ENCODE measurements around the gene PIEZO2. TPM values are rescaled to one million over a fixed set of nuclear protein-coding genes. Genes with fewer than 3 reads are reported as not detected.

The PIEZO2 gene
- total RNA-seq, 2 experiments from 2014 or later, result not detected

DNA sequence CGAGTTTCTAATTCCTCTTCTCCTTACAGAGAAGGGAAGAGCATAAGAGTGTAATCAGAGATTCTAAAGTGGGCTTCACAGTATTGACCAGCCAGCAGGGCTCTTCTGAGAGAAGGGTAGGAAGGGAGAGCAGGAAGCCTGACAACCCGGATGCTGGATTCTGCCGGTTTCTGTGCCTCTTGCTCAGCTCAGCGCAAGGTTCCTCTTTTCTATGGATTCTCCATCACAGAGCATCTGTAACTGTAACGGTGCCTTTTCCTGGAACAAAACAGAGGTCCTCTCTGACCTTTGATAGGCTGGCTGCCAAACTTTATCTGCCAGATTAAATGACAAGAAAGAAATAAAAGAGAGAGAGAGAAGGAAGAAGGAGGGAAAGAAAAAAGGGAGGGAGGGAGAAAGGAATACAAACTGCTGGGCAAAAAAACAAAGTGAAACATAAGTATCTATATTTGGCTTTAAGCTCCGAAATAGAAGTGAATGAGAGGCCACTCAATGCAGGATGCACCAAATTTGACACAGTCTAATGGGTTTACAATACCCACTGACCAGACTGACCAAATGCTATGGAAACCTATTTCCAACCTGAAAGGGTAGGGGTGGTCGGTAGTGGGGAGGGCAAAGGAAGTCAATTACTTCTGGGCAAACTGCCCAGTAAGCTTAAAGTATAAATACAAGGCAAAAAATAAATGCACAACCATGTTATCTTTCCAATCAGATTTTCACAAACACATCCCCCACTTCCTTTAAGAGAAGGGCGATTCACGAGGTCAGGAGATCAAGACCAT, 59.2 kb downstream of the PIEZO2 start:
- no peak overlapping the region for H3K27ac Mint-ChIP-seq
- no peaks in the 10 kb centered on the region for H3K9me3 Mint-ChIP-seq

DNA sequence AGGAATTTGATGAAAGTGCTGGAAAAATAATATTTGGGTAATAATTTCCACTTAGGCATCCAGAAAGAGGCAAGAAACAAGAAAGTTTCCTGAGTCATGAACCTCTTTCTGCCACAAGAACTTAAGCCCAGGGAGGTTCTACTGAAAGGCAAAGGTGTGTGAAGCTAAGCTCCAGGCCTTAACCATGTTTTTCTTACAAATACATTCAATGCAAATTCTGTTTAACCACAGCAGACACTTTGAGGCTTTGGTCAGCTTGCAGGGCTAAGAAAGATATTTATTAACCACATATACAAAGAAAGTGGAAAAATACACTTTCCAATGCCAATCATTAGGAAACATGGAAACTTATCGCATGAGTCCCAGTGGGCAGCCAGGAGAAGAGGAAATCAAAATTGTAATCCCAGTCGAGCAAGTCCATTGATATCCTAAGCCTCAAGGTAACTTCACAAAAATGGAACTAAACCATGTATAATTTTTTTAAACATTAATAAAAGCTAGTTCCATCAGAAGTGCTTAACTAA, 68.3 kb downstream of the PIEZO2 start:
- DNase-seq (no peak), ATAC-seq (ENCODE audit: low read depth) (no peak)
- no peak overlapping the region for H3K4me3 Mint-ChIP-seq
- no peaks in the 10 kb centered on the region for H3K4me1 Mint-ChIP-seq
- H3K36me3 Mint-ChIP-seq, result no peaks in the 10 kb centered on the region
- POLR2A ChIA-PET, result no interaction called here
- H3K9me3 Mint-ChIP-seq, result no peaks in the 10 kb centered on the region
- H3K27ac Mint-ChIP-seq, result no peak overlapping the region
- H3K27me3 Mint-ChIP-seq, result no peaks in the 10 kb centered on the region

More for the DNA sequence above, 59.2 kb downstream of the PIEZO2 start:
- DNase-seq (no peak), ATAC-seq (ENCODE audit: low read depth) (no peak)
- POLR2A ChIA-PET, result no interaction called here
- Mint-ChIP-seq H3K4me3 (no peak overlapping the region), H3K36me3 (no peaks in the 10 kb centered on the region), H3K27me3 (peaks cover 1% of the 10 kb centered on the region), H3K4me1 (no peaks in the 10 kb centered on the region)

DNA sequence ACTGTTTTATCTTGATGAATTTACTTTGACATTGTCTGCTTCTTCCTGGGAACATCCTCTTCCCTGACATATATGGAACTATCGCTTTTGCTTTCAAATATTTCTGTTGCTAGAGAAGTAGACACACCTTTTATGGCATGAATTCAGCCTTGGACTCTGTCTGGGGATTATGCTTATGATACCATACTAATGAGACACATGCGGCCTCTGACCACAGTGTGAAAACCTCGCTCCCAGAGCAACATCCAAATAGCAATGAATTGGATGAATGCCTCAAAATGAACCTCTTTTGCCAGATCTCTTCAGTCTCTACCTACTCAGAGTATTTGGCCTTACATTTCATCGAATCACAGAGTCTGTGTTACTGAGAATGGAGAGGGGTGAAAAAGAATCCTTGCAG, 70.9 kb downstream of the PIEZO2 start:
- Mint-ChIP-seq H3K36me3 (no peaks in the 10 kb centered on the region), H3K27ac (no peak overlapping the region), H3K4me3 (no peak overlapping the region), H3K9me3 (no peaks in the 10 kb centered on the region), H3K4me1 (no peaks in the 10 kb centered on the region), H3K27me3 (no peaks in the 10 kb centered on the region)
- ATAC-seq (ENCODE audit: low read depth), result no peak
- DNase-seq, result no peak
- POLR2A ChIA-PET, result no interaction called here

DNA sequence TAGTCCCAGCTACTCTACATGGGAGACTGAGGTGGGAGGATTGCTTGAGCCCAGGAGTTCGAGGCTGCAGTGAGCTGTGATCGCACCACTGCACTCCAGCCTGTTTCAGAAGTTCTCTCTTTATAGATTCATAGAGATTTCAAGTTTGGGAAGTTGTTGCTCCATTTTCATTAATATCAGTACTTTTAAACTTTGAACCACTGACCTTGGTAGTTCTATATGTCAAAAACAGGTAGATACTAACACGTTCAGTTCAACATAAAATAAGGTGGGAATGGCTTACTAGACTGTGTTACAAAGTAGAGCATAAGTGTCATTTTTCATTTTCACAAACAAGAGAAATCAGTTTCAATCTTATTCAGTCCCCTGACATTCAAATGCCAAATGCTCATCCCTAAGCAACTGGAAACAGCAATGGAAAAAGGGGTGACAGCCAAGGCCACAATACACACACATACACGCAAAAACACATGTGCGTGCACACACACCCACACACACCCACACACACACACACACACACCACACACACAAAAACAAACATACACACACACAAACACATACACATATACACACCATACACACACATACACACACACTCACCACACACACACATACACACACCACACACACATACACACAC, 71.7 kb downstream of the PIEZO2 start:
- POLR2A ChIA-PET, result no interaction called here
- ATAC-seq (ENCODE audit: low read depth) (no peak), DNase-seq (no peak)
- Mint-ChIP-seq H3K9me3 (no peaks in the 10 kb centered on the region), H3K36me3 (no peaks in the 10 kb centered on the region), H3K4me3 (no peak overlapping the region), H3K4me1 (no peaks in the 10 kb centered on the region), H3K27ac (no peak overlapping the region), H3K27me3 (no peaks in the 10 kb centered on the region)

DNA sequence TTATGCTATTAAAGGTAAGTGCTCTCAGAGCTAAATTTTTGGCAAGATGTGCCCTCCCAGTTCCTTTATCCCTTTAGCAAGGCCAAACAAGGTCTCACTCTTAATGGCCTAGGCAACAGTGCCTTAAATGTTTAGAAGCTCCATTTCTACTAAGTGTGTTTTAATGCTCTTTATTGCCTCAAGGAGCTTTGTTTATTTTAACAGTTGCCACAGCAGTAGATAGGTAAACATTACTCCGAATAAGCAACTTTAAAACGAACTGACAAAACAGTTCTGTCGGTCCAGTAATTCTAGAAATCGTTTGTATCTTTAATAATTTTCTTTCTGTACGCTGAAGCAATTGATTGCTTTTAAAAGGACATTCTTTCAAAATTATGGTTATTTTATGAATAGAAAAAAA, 74.5 kb downstream of the PIEZO2 start:
- ATAC-seq (ENCODE audit: low read depth) (no peak), DNase-seq (no peak)
- H3K4me1 Mint-ChIP-seq, result no peaks in the 10 kb centered on the region
- no peak overlapping the region for H3K27ac Mint-ChIP-seq
- POLR2A ChIA-PET, result no interaction called here
- H3K36me3 Mint-ChIP-seq, result no peaks in the 10 kb centered on the region
- no peaks in the 10 kb centered on the region for H3K9me3 Mint-ChIP-seq
- no peaks in the 10 kb centered on the region for H3K27me3 Mint-ChIP-seq
- no peak overlapping the region for H3K4me3 Mint-ChIP-seq

DNA sequence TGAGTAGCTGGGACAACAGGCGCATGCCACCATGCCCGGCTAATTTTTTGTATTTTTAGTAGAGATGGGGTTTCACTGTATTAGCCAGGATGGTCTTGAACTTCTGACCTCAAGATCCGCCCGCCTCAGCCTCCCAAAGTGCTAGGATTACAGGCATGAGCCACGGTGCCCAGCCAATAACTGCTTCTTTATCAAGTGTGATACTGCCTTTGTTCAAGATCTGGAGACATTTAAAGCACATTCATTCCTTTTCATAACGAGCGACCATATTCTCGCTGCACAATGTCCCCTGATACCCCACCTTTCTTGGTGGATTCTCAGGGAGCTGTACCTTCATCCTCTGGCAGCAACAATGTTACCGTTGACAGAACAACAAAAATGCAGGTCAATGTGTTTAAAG, 75.4 kb downstream of the PIEZO2 start:
- no peak overlapping the region for H3K27ac Mint-ChIP-seq
- H3K4me3 Mint-ChIP-seq, result no peak overlapping the region
- DNase-seq (no peak), ATAC-seq (ENCODE audit: low read depth) (no peak)
- no peaks in the 10 kb centered on the region for H3K36me3 Mint-ChIP-seq
- no peaks in the 10 kb centered on the region for H3K9me3 Mint-ChIP-seq
- H3K27me3 Mint-ChIP-seq, result no peaks in the 10 kb centered on the region
- no peaks in the 10 kb centered on the region for H3K4me1 Mint-ChIP-seq
- POLR2A ChIA-PET, result no interaction called here

DNA sequence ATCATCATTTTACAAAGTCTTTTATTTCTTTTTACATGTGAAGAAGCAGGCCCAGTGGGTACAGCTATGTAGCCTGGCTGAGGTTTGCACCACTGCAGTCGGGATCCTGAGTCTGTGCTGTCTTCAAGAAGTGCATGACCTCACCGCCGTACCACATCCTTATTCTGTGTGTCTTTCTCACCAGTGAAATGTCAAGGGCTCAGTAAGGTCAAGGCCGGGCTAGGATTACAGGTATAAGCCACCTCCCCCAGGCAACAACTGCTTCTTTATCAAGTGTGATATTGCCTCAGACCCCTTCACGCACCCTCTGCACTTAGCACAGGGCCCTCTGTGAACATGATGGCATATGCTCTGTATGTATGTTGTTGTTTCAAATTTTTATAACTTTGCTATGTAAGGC, 76.7 kb downstream of the PIEZO2 start:
- Mint-ChIP-seq H3K27ac (no peak overlapping the region), H3K4me3 (no peak overlapping the region), H3K36me3 (no peaks in the 10 kb centered on the region), H3K4me1 (no peaks in the 10 kb centered on the region), H3K27me3 (no peaks in the 10 kb centered on the region), H3K9me3 (no peaks in the 10 kb centered on the region)
- ATAC-seq (ENCODE audit: low read depth) (no peak), DNase-seq (no peak)
- POLR2A ChIA-PET, result no interaction called here

DNA sequence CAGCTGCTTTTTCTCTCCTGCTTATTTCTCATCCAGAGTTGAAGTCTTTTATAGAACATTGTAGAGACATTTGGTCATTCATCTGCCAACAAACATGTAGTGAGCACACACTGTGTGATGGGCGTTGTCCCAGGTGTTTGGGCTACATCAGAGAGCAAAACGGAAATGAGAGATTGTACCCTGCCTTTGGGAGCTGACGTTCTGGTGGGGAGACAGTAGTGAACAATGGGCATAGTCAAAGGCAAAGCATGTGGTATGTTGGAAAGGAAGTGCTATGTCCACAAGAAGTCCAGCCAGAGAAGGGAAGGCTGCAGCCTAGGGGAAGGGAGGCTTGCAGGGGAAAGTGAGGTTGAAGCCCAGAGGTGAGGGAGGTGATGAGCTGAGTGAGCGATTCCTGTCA, 78.1 kb downstream of the PIEZO2 start:
- Mint-ChIP-seq H3K4me1 (no peaks in the 10 kb centered on the region), H3K36me3 (no peaks in the 10 kb centered on the region), H3K4me3 (no peak overlapping the region), H3K27ac (no peak overlapping the region), H3K27me3 (no peaks in the 10 kb centered on the region), H3K9me3 (peaks cover 2% of the 10 kb centered on the region)
- DNase-seq (no peak), ATAC-seq (ENCODE audit: low read depth) (no peak)
- POLR2A ChIA-PET, result no interaction called here

DNA sequence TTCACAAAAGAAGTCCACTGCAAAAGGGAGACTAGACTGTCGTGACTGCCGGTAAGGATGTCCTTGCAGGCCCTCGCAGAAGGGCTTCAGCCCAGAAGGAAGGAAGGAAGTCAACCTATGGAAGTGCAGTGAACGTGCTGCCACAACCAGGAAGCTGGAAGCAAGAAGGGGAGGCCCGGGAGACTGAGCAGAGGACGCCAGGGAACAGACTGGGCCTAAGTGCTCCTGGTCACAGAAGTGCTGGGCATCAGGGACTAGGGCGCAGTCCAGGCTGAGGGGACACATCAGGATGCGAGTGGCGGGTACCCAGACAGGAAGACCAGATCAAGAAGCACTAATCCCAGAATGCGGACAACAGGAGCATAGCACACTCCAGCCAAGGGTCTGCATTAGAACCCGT, 78.8 kb downstream of the PIEZO2 start:
- no peak overlapping the region for H3K27ac Mint-ChIP-seq
- H3K36me3 Mint-ChIP-seq, result no peaks in the 10 kb centered on the region
- no peaks in the 10 kb centered on the region for H3K27me3 Mint-ChIP-seq
- ATAC-seq (ENCODE audit: low read depth) (no peak), DNase-seq (no peak)
- peaks cover 2% of the 10 kb centered on the region for H3K9me3 Mint-ChIP-seq
- H3K4me1 Mint-ChIP-seq, result no peaks in the 10 kb centered on the region
- POLR2A ChIA-PET, result no interaction called here
- H3K4me3 Mint-ChIP-seq, result no peak overlapping the region

DNA sequence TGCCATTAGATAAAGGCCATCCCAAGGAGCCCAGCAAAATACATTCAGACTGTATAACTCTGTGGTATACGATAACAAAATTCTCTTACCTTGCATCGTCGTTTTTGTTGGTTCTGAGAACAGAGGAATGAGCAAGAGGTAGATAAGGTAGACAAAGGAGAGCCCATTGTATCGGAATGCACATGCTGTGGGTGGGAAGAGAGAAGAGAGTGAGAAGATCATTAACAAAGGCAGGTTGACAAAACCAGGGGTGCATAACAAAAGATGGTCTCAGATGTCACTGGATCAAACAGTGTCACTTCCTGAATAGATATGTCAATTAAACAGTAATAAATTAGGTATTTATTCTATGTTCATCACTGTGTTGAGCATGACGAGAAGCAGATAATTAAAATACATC, 83.3 kb downstream of the PIEZO2 start:
- peaks cover 2% of the 10 kb centered on the region for H3K9me3 Mint-ChIP-seq
- POLR2A ChIA-PET, result no interaction called here
- no peak overlapping the region for H3K27ac Mint-ChIP-seq
- H3K4me3 Mint-ChIP-seq, result no peak overlapping the region
- no peaks in the 10 kb centered on the region for H3K36me3 Mint-ChIP-seq
- ATAC-seq (ENCODE audit: low read depth) (no peak), DNase-seq (no peak)
- no peaks in the 10 kb centered on the region for H3K4me1 Mint-ChIP-seq
- no peaks in the 10 kb centered on the region for H3K27me3 Mint-ChIP-seq

DNA sequence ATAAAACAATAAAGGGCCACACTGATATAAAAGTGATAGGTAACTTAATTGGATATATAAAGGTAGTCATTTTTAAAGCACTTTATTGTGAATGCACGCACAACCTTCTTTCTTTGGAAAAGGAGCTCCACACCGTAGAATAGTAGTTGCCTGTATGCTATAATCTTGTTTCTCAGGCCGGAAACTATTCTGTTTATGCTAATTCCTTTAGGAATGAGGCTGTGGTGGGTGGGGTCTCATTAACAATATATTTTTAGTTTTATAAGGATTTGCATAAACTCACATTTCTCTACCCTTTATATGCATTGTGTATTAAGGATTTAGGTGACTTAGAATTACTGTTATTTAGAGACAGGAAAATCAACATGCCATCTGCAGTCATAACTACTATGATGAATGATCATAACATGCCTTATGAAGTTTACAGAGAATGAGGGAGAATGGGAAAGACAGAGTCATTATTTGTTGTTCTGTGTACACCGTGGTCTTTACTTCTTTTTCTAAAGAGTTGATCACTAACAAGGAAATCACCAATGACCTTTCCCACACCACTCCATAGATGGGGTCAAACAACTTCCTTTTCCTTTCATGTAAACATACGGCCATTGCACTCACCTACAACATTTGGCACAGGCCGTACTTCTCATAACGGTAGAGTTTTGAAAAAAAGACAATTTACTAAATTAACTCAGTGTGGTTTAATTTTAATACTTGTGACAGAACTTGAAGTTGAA, 84.5 kb downstream of the PIEZO2 start:
- Mint-ChIP-seq H3K36me3 (no peaks in the 10 kb centered on the region), H3K4me1 (no peaks in the 10 kb centered on the region)
- POLR2A ChIA-PET, result no interaction called here

DNA sequence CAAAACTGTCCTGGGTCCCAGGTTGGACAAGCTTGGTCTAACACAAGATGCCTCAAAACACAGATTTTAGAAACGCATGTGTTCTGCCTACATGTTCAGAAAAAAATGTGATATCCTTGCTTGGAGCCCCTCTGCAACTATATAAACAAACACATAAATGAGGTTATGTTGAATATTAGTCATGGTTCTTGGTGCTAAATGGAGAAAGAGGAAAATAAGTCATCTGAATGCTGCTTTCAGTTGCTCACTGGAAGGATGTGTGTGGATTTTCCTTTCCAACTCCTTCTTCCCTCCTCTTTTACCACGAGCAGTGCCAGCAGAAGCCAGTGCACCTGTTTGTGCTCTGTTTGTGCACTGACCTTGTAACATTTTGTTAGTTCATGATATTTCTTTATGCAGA, 85.3 kb downstream of the PIEZO2 start:
- POLR2A ChIA-PET, result no interaction called here
- Mint-ChIP-seq H3K27me3 (no peaks in the 10 kb centered on the region), H3K4me1 (no peaks in the 10 kb centered on the region), H3K27ac (no peak overlapping the region), H3K9me3 (peaks cover 2% of the 10 kb centered on the region), H3K36me3 (no peaks in the 10 kb centered on the region), H3K4me3 (no peak overlapping the region)
- DNase-seq, result no peak
- ATAC-seq (ENCODE audit: low read depth), result no peak

More for the DNA sequence above, 84.5 kb downstream of the PIEZO2 start:
- Mint-ChIP-seq H3K27ac (no peak overlapping the region), H3K4me3 (no peak overlapping the region), H3K27me3 (no peaks in the 10 kb centered on the region), H3K9me3 (peaks cover 2% of the 10 kb centered on the region)
- no peak for DNase-seq
- no peak for ATAC-seq (ENCODE audit: low read depth)

DNA sequence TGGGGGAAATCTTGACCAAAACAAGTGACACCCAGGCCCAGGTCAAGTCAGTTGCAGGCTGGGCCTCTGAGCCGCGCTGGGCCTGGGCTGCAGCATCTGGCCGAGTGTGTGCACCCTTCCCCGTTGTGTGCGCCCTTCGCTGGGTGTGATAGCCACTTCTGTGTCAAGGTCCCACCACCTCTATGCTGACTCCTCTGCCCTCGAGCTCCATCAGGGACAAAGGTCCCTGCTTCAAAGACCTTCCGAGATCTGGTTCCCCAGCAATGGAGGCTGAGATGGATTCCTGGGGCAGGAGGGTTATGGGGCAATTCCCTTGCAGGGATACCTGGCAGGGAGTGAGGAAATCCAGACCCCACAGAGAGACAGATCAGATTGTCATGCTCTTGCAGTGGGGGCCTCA, 93.6 kb downstream of the PIEZO2 start:
- ATAC-seq (ENCODE audit: low read depth) (no peak), DNase-seq (no peak)
- no peaks in the 10 kb centered on the region for H3K4me1 Mint-ChIP-seq
- H3K4me3 Mint-ChIP-seq, result no peak overlapping the region
- no peak overlapping the region for H3K27ac Mint-ChIP-seq
- no peaks in the 10 kb centered on the region for H3K27me3 Mint-ChIP-seq
- POLR2A ChIA-PET, result no interaction called here
- no peaks in the 10 kb centered on the region for H3K36me3 Mint-ChIP-seq
- peaks cover 3% of the 10 kb centered on the region for H3K9me3 Mint-ChIP-seq

DNA sequence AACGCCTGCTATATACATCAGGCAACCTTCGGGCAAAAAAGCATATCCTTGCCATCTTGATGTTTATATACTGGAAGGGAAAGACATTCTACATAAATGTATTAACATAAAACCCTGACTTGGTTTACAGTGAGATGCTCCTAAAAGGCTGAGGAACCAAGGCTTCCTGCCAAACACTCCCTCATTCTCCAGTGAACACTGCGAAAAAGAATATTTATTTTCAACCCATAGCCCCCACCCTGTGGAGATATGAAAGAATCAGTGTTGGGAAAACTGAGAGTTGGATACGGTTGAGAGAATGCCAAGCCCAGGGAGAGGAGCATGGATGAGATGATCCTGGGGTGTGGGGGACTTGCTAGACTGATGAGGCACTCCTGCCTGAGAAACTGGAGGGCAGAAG, 94.9 kb downstream of the PIEZO2 start:
- no peaks in the 10 kb centered on the region for H3K36me3 Mint-ChIP-seq
- no peak overlapping the region for H3K4me3 Mint-ChIP-seq
- DNase-seq (no peak), ATAC-seq (ENCODE audit: low read depth) (no peak)
- no peak overlapping the region for H3K27ac Mint-ChIP-seq
- H3K27me3 Mint-ChIP-seq, result no peaks in the 10 kb centered on the region
- POLR2A ChIA-PET, result no interaction called here
- H3K9me3 Mint-ChIP-seq, result peaks cover 3% of the 10 kb centered on the region
- no peaks in the 10 kb centered on the region for H3K4me1 Mint-ChIP-seq
